OCI-LY1 (cell line): ENCODE data around the gene ZNF180.

Experiments used
- CTCF ChIP-seq: fragments of 200-600 bp; sonication (generic), shearing (Covaris generic); IDR thresholded peaks from 2 replicates; pipeline ENCODE4 v1.5.1; 2017; ENCODE audit warnings: mild to moderate bottlenecking, antibody characterized with exemption, low read length, moderate library complexity, mixed read lengths
- EZH2 ChIP-seq: fragments of 200-600 bp; sonication (generic), shearing (Covaris generic); IDR thresholded peaks from 2 replicates; pipeline ENCODE4 v1.8.0; 2017; ENCODE audit warnings: borderline replicate concordance, mixed run types, mild to moderate bottlenecking, antibody characterized with exemption, low read length, moderate library complexity, mixed read lengths

GRCh38 chr19:44540736-44541135 is 40.4 kb upstream of the ZNF180 start:
- TF ChIP-seq CTCF (no peak), EZH2 (no peak)
